Esophagus squamous epithelium (tissue), 5 donors: ENCODE measurements around the gene CHST12. TPM values are rescaled to one million over a fixed set of nuclear protein-coding genes. Genes with fewer than 3 reads are reported as not detected.

Experiments used
- DNase-seq: peaks from one replicate; lab custom pipeline; 2025; lab: John Stamatoyannopoulos, UW
- H3K27ac ChIP-seq, 4 donors: fragments of 200-600 bp; sonication (generic); one replicate each; pipeline ENCODE4 v1.5.1; 2016 to 2019; ENCODE audit warnings: mild to moderate bottlenecking in 1 of 4
- H3K27me3 ChIP-seq, 4 donors: fragments of 200-600 bp; sonication (generic); 1 replicate in 3 of 4; 2 replicates in 1 of 4; pipeline versions ENCODE4 v1.5.1 to v1.6.0; 2017 to 2021; ENCODE audit warnings: antibody characterized with exemption in 1 of 4
- H3K36me3 ChIP-seq, 3 donors: fragments of 200-600 bp; sonication (generic); one replicate each; pipeline ENCODE4 v1.5.1; 2016 to 2019
- H3K4me1 ChIP-seq, 3 donors: fragments of 200-600 bp; sonication (generic); one replicate each; pipeline ENCODE4 v1.5.1; 2017 to 2019
- H3K4me3 ChIP-seq, 4 donors: fragments of 200-600 bp; sonication (generic); 1 replicate in 3 of 4; 2 replicates in 1 of 4; pipeline ENCODE4 v1.5.1; 2016 to 2019; ENCODE audit warnings: mild to moderate bottlenecking in 2 of 4, moderate library complexity in 1 of 4
- H3K9me3 ChIP-seq, 3 donors: fragments of 200-600 bp; sonication (generic); one replicate each; pipeline ENCODE4 v1.5.1; 2016 to 2019
- POLR2A ChIP-seq, 4 donors: fragments of 450-650 bp; IDR thresholded peaks; one replicate each; pipeline ENCODE4 v1.6.1; 2017; ENCODE audit warnings: antibody characterized with exemption in 4 of 4, mild to moderate bottlenecking in 4 of 4, moderate library complexity in 3 of 4
- WGBS, 2 donors: methylation state at CpG; one replicate each; pipeline ENCODE4 v1.1.5; 2018; 5-methylcytosine and 5-hydroxymethylcytosine counted together
- intact Hi-C: fragments of 100-400 bp; cut with DNase I; formaldehyde crosslinking; loops from one replicate; pipeline ENCODE4 v1.15.0; 2022
- total RNA-seq, 4 donors: library from RNA; depleted of rRNA; stranded (reverse); fragments of >200 nt; gene quantifications; one replicate each; pipeline ENCODE4 v1.1.0, GENCODE V29; 2016
- TF ChIP-seq, protein P1 (sequence below), 6 experiments: fragments of 450-650 bp in 4 of 6; fragments of 200-600 bp in 2 of 6; sonication (generic) in 2 of 6; IDR thresholded peaks; one replicate each; pipeline ENCODE4 v1.5.1; 2016 to 2019; ENCODE audit warnings: antibody characterized with exemption in 6 of 6, mild to moderate bottlenecking in 4 of 6, moderate library complexity in 4 of 6
- donor health status: DM: yes; HTN: yes; CAD: no.

Gene CHST12
- total RNA-seq, 4 donors from 2014 or later: 1.5 to 11.8 (median 5.0) TPM

GRCh38 chr7:2474813-2475677 is 71.6 kb downstream of the CHST12 start:
- WGBS, 2 donors: 82% methylated on average over 13 of the region's 28 CpGs; no CpG with 5 or more reads in 1 of the 2 donors
- no peaks in the 10 kb centered on the region for H3K9me3 ChIP-seq
- DNase-seq: no peak
- TF ChIP-seq, protein P1, sequence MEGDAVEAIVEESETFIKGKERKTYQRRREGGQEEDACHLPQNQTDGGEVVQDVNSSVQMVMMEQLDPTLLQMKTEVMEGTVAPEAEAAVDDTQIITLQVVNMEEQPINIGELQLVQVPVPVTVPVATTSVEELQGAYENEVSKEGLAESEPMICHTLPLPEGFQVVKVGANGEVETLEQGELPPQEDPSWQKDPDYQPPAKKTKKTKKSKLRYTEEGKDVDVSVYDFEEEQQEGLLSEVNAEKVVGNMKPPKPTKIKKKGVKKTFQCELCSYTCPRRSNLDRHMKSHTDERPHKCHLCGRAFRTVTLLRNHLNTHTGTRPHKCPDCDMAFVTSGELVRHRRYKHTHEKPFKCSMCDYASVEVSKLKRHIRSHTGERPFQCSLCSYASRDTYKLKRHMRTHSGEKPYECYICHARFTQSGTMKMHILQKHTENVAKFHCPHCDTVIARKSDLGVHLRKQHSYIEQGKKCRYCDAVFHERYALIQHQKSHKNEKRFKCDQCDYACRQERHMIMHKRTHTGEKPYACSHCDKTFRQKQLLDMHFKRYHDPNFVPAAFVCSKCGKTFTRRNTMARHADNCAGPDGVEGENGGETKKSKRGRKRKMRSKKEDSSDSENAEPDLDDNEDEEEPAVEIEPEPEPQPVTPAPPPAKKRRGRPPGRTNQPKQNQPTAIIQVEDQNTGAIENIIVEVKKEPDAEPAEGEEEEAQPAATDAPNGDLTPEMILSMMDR (IDR thresholded peaks at IDR 0.05): no peak
- no peak for TF ChIP-seq POLR2A (IDR thresholded peaks at IDR 0.05)
- intact Hi-C loops: no loop called here
- no peak overlapping the region for H3K4me3 ChIP-seq
- no peak overlapping the region for H3K27ac ChIP-seq
- H3K27me3 ChIP-seq: peaks cover 0 to 64% (median 1%) of the 10 kb centered on the region in 4 donors
- H3K36me3 ChIP-seq: no peaks in the 10 kb centered on the region
- peaks cover 17 to 39% (median 32%) of the 10 kb centered on the region in 3 donors for H3K4me1 ChIP-seq

- H3K4me3 ChIP-seq: no peak overlapping the region
- no peaks in the 10 kb centered on the region for H3K36me3 ChIP-seq
- H3K27ac ChIP-seq: no peak overlapping the region
- TF ChIP-seq, protein P1 (IDR thresholded peaks at IDR 0.05): no peak
- TF ChIP-seq POLR2A (IDR thresholded peaks at IDR 0.05): no peak
- H3K9me3 ChIP-seq: no peaks in the 10 kb centered on the region
- intact Hi-C loops: no loop called here
- H3K4me1 ChIP-seq: peaks cover 17 to 38% (median 32%) of the 10 kb centered on the region in 3 donors
- WGBS, 2 donors: no CpG with 5 or more reads among the region's 18 CpGs
- H3K27me3 ChIP-seq: peaks cover 0 to 64% (median 1%) of the 10 kb centered on the region in 4 donors
- DNase-seq: no peak
Measured at GRCh38 chr7:2475678-2476015, 72.2 kb downstream of the CHST12 start.

DNA sequence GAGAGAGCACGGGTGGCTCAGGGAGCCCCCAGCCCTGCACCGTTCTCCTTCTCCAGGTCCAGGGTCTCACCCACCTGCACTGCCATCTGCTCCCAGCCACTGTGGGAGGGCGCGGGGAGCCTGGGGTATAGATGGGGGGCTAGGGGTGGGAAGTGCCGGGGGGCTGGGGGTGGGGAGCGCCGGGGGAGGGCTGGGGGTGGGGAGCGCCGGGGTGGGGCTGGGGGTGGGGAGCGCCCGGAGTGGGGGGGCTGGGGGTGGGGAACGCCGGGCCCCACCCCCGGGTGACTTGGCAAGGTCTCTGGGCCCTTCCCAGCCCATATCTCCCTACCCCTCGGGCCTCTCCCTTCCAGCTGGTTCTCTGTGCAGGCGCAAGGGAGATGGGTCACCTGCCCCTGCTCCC is 72.9 kb downstream of the CHST12 start, which contains the start of gene GRIFIN:
Gene GRIFIN (minus strand): TSS at position 101 of the 400 bp plus-strand sequence. CDS start 15 bp downstream, at position 86.
- 40% methylated on average over 2 of the region's 16 CpGs; no CpG with 5 or more reads in 1 of the 2 donors for WGBS, 2 donors
- no peak for DNase-seq
- TF ChIP-seq, protein P1 (IDR thresholded peaks at IDR 0.05): no peak
- no peak for TF ChIP-seq POLR2A (IDR thresholded peaks at IDR 0.05)
- Histone ChIP-seq H3K36me3 (no peaks in the 10 kb centered on the region), H3K27me3 (peaks cover 0 to 66% (median 1%) of the 10 kb centered on the region in 4 donors), H3K9me3 (no peaks in the 10 kb centered on the region), H3K27ac (no peak within 1 kb of the TSS), H3K4me1 (peaks cover 15 to 32% (median 26%) of the 10 kb centered on the region in 3 donors), H3K4me3 (no peak within 1 kb of the TSS)
- intact Hi-C loops: no loop called here

GRCh38 chr7:2476776-2477446 is 73.5 kb downstream of the CHST12 start:
- 60 to 64% methylated on average over 5 to 9 of the region's 25 CpGs for WGBS, 2 donors
- TF ChIP-seq, protein P1 (IDR thresholded peaks at IDR 0.05): no peak
- TF ChIP-seq POLR2A (IDR thresholded peaks at IDR 0.05): no peak
- Histone ChIP-seq H3K27me3 (peaks cover 0 to 71% (median 1%) of the 10 kb centered on the region in 4 donors), H3K27ac (no peak overlapping the region), H3K9me3 (no peaks in the 10 kb centered on the region), H3K4me1 (peaks cover 11 to 26% (median 20%) of the 10 kb centered on the region in 3 donors), H3K4me3 (no peak overlapping the region), H3K36me3 (no peaks in the 10 kb centered on the region)
- intact Hi-C loops: no loop called here
- DNase-seq: no peak
